Stimulated activated CD4-positive, alpha-beta T cell treated with anti-CD3 and anti-CD28 coated beads, TNF-alpha, amount 100 ng/mL, for 24 hours (primary cell): ENCODE data around the gene BIVM.

Experiments used
- DNase-seq, 3 experiments: peaks; one replicate each; pipeline ENCODE4 v3.0.0-alpha.2; 2020; ENCODE audit warnings: low read depth in 3 of 3

Gene BIVM

GRCh38 chr13:102879793-102880499 is 81.0 kb downstream of the BIVM start:
- DNase-seq, result no peak

- no peak for DNase-seq
Measured at GRCh38 chr13:102881819-102882686, 83.1 kb downstream of the BIVM start.
